Activated effector memory CD4-positive, alpha-beta T cell treated with Interleukin-2 at 50 U/mL for 16 hours (primary cell): ENCODE data around the gene BHLHE23.
"Not testable (repeated sequence)": the region's sequence is repeated elsewhere in the genome, so short reads cannot be mapped to it uniquely, and the experiment has no call there.

ENCODE experiments used
- DNase-seq: peaks from one replicate; pipeline ENCODE4 v3.0.0-alpha.2; 2020

The BHLHE23 gene

DNA sequence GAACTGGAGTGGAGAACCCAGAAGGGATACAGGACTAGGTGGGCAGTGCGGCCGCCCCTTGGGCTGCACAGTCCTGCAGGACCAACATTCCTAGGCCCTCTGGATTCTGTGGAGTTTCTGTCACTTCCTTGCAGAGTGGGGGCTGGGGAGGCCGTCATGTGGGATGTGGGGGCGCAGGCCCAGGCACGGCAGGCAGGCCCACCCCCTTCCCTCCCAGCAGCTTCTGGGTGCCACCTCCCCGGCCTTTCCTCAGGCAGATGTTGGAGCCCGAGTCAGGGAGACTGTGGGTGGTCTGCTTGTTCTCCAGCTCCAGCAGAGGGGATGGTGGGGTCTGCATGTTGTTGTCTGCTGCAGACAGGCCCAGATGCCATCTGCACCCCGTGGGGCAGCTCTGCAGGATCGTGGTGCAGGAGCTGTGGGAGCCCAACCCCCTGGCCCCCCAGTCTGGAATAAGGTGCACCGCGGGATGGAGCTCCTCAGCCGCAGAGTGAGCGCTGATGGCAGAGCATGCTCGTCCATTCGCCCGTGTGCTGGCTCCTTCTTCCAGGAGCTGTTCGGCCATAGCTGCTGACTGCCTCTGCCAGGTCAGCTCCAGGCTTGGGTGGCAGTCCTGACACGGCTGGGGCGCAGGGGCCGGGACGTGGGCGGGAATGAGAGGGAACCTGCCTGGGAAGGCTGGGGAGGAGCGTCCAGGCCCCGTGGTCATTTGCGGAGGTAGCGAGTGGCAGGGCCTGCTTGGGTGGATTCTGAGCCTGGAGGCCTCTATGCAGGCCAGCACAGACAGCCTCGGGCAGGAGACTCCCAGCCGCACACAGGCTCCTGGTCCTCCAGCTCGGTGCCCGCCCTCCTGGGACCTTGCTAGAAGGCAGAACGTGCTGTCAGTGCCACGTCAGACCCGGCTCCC, 36.2 kb downstream of the BHLHE23 start:
- no peak for DNase-seq

DNA sequence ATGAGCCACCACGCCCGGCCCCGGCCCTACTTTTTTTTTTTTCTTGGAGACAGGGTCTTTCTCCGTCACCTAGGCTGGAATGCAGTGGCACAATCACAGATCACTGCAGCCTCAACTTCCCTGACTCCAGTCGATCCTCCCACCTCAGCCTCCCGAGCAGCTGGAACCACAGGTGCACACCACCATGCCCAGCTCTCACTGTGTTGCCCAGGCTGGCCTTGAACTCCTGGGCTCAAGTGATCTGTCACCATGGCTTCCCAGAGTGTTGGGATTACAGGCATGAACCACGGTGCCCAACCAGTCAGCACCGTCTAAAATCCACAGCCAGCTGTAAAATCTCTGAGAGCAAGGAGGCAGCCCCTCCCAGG, 36.8 kb downstream of the BHLHE23 start:
- DNase-seq = no peak

GRCh38 chr20:62969179-62969760, 37.5 kb downstream of the BHLHE23 start:
- no peak for DNase-seq

- DNase-seq = no peak
Measured at GRCh38 chr20:62968378-62969178, 38.2 kb downstream of the BHLHE23 start.

GRCh38 chr20:62967628-62968351, 39.0 kb downstream of the BHLHE23 start:
- DNase-seq = no peak

- no peak for DNase-seq
Measured at GRCh38 chr20:62967149-62967501, 39.6 kb downstream of the BHLHE23 start.

- DNase-seq = no peak
Measured at GRCh38 chr20:62966212-62967148, 40.3 kb downstream of the BHLHE23 start.

- DNase-seq = no peak
Measured at GRCh38 chr20:62965363-62965771, 41.4 kb downstream of the BHLHE23 start.

DNA sequence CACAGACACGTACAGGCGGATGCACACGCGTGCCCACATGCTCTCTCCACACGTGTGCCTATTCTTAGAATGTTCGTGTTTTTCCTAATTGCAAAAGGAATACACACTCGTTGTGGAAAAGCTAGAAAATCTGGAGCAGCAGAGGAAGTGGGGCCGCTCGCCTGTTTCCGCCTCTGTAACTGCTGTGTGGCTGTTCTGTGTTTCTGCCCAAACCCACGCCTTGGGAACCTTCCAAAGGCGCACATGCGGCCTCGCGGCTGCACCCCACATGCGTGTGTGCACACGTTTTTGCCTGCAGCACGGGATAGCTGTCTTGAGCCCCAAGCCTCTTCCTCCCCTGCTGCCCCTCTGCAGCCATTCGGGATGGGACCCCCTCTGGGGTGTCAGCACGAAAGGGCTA, 42.1 kb downstream of the BHLHE23 start:
- DNase-seq = no peak

DNA sequence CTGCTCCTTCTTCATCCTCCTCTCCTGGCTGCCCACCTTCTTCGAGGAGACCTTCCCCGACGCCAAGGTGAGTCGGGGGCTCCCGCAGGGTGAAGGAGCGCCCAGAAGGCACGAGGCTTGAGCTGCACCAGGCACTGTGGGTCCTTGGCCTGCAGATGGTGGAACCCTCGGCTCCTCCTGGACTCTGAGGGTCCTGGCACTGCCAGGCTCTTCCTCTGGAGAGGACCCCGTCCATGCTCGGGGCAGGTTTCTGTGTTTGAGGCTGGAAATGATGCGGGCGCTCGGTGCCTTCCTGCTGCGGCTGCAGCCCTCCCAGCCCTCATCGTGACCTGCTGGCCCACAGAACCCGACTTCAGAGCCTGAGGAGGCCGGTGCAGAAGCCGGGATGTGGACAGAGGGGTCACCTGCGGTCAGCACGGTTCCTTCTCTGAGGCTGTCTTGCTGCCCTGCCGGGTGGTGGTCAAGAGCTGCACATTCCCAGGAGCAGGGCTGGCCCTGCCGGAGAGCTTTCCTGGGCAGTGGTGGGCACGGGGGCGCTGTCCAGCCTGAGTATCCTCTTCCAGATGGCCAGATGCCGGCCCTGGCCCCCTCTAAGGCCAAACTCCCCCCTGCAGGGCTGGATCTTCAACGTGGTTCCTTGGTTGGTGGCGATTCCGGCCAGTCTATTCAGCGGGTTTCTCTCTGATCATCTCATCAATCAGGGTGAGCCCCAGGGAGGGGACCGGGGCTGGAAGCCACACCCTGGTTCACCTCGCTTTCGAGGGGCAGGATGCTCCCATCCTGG, 43.0 kb downstream of the BHLHE23 start:
- no peak for DNase-seq

DNA sequence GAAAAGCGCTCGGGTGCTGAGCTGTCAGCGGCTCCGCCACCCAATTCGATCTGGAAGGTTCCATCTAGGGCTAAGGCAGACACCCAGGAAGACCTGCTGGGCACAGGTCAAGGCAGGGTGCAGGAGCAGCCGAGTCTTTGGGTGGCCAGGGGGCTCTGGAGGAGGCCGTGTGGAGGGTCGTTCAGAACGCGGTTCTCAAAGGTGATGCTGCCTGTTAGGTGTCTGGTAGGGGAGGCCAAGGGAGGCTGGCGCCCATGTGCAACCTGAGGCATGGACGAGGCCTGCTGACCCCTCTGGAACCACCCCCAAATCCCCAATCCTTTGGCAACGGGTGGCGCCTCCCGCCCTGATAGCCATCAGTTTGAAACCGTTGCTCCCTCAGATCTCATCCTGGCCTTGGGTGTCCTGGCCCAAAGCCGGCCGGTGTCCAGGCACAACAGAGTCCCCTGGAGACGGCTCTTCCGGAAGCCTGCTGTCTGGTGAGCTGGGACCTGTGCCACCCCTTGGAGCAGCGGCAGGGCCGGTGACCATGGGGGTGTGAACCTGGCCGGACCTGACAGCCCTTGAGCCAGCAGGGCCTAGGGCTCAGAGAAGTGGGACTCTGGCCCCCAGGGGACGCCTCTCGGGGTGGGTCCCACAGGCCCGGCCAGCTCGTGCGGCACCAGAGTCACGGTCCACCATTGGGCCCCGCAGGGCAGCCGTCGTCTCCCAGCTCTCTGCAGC, 43.7 kb downstream of the BHLHE23 start:
- no peak for DNase-seq

DNA sequence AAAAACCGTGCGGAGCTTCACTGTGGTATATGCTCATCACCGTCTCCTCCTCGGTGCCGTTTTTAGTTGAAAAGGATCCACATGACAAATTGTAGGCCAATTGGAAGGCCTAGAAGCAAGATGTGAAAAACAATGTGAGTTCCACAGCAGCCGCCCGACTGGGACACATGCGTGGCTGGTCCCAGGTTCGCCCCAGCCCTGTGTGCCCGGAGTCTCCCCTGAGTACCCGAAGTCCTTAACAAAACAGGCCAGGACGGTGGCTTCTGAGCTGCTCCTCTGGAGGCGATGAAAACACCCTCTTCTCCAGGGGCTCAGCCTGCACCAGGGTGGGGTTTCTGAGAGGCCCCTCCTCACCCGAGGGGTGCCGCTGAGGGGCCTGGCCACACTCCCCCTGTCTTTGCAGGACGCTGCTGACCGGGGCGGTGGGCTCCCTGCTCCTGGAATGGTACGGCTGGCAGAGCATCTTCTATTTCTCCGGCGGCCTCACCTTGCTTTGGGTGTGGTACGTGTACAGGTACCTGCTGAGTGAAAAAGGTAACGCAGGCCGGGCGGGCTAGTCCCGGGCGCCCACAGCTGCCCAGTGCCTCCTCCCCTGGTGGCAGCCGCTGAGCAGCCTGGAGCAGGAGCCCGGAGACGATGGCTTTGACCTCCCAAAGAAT, 44.4 kb downstream of the BHLHE23 start:
- no peak for DNase-seq

DNA sequence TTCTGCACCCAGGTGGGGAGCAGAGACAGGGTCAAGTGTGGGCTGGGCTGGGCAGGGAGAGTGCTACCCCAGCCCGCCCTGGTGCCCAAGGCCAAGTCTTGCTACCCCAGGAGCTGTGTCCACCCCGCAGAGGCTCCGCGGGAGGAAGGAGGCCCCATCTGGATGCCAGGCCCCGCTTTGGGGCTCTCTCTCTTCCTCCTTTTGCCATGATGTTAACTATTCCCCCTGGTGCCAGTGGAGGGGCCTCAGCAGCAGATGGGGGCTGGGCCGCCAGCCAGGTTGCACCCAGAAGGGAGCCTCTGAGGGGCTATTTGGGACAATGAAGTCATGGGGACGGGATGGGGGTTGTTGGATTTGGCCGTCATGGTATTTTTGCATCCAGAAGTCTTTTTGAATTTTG, 45.0 kb downstream of the BHLHE23 start:
- DNase-seq = no peak

DNA sequence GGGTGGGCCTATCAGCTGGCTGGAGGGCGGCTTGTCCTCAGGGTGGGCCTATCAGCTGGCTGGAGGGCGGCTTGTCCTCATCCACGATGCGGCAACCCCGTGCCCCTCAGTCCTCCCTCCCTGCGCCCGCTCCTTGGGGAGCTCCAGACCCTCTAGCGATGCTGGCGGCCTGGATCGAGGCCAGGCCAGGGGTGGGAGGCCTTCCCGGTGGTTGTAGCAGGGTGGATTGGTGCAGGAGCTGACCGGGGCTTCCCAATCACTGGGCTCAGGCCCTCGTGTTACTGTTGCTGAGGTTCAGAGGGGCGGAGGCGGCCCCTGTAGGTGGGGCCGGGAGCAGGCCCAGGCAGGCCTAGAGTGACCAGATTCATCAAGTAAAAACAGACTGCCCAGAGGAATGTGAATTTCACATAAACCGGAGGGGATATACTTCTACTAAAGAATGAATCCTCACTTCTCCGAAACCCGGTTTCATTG, 45.4 kb downstream of the BHLHE23 start:
- DNase-seq = no peak

DNA sequence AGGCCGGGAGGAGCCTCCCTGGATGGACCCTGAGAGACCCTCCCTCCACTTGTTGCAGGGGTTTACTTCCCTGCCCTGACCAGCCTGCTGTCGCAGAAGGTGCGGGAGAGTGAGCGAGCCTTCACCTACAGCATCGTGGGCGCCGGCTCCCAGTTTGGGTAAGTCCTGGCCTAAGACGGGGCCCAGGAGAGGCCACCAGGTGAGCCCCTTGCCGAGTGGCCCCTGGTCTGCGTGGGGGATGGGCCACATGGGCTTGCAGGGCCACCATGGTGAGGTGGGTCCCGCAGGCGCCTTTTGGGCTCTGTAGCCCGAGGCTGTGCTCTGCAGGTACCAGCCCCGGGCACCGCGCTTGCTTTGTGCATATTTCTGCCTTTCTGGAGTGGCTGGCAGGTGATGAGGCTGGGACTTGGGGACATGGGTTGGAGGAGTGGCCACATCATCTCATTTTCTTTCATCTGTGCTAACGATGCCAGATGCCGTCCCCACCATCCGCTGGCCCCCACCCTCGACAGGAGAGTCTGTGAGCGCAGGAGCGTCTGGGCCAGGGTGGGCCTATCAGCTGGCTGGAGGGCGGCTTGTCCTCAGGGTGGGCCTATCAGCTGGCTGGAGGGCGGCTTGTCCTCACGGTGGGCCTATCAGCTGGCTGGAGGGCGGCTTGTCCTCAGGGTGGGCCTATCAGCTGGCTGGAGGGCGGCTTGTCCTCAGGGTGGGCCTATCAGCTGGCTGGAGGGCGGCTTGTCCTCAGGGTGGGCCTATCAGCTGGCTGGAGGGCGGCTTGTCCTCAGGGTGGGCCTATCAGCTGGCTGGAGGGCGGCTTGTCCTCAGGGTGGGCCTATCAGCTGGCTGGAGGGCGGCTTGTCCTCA, 46.1 kb downstream of the BHLHE23 start:
- DNase-seq = not testable (repeated sequence)

GRCh38 chr20:62959998-62960436, 46.7 kb downstream of the BHLHE23 start:
- DNase-seq = no peak

GRCh38 chr20:62959101-62959971, 47.4 kb downstream of the BHLHE23 start:
- no peak for DNase-seq
